SK-N-SH treated with all-trans-retinoic acid at 6 μM for 48 hours (cell line): ENCODE results near the gene EML6.

Experiments
- CREB5 ChIP-seq: fragments of 250-450 bp; sonication (Bioruptor Pico); IDR thresholded peaks from 2 replicates; pipeline ENCODE4 v1.5.1; 2020; ENCODE audit warnings: low read depth, mild to moderate bottlenecking, moderate library complexity
- PATZ1 ChIP-seq: fragments of 250-450 bp; sonication (Bioruptor Pico); IDR thresholded peaks from 2 replicates; pipeline ENCODE4 v1.8.0; 2020; ENCODE audit warnings: mild to moderate bottlenecking, moderate library complexity, borderline replicate concordance
- TOX ChIP-seq: fragments of 250-450 bp; sonication (Bioruptor Pico); IDR thresholded peaks from 2 replicates; pipeline ENCODE4 v1.8.0; 2021; ENCODE audit warnings: mild to moderate bottlenecking, moderate library complexity, borderline replicate concordance
- ZC3H10 ChIP-seq: fragments of 250-450 bp; sonication (Bioruptor Pico); IDR thresholded peaks from 2 replicates; pipeline ENCODE4 v1.5.1; 2021; ENCODE audit warnings: mild to moderate bottlenecking, moderate library complexity
- ZNF70 ChIP-seq: fragments of 450-650 bp; formaldehyde crosslinking; IDR thresholded peaks from 2 replicates; pipeline ENCODE4 v1.5.0; 2020; ENCODE audit warnings: mild to moderate bottlenecking, moderate library complexity

GRCh38 chr2:54894467-54894866 lies 171.0 kb downstream of the EML6 start:
- no peak for TF ChIP-seq ZNF70 (CRISPR knock-in tag)
- no peak for TF ChIP-seq TOX
- TF ChIP-seq ZC3H10 (CRISPR knock-in tag), result no peak
- TF ChIP-seq PATZ1 (CRISPR knock-in tag), result no peak
- no peak for TF ChIP-seq CREB5 (CRISPR knock-in tag)
